WI38 (cell line): Measurements from ENCODE around the gene LRIT2.

ENCODE experiments used
- H3K4me3 ChIP-seq: 2 replicates; pipeline ENCODE4 v1.5.1; 2011; ENCODE audit warnings: low read depth, mild to moderate bottlenecking, control low read depth, low read length
- TF ChIP-seq, protein P1 (sequence below): IDR thresholded peaks from 2 replicates; pipeline ENCODE4 v1.5.1; 2012; ENCODE audit warnings: low read depth, mild to moderate bottlenecking, control low read depth, low read length

LRIT2 gene

DNA sequence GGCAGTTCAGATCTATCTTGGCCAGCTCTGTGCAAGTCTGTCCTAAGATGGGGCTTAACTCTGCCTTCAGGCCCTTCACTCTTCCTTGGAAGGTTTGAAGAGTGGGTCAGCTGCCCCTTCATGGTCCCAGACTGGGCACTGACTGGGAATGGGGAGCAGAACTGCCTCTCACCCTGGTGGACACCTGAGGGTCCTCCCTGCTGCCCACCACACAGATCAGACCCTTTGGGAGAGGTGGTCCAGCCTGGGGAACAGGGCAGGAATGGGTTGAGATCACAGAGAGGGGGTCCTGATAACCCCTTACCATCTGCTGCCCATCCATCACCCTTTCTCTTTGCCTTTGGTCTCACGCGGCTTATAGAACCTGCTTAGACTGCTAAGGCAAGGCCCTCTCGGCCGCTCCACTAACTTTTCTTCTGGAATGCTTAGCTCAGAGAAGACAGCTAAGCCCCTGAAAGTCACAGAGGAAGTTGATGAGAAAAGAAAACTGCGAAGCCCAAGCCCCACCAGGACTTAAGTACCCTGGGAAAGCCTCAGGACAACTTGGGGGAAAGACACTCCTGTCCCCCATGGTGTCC is 31.4 kb downstream of the LRIT2 start:
- no peak overlapping the region for H3K4me3 ChIP-seq
- TF ChIP-seq, protein P1, sequence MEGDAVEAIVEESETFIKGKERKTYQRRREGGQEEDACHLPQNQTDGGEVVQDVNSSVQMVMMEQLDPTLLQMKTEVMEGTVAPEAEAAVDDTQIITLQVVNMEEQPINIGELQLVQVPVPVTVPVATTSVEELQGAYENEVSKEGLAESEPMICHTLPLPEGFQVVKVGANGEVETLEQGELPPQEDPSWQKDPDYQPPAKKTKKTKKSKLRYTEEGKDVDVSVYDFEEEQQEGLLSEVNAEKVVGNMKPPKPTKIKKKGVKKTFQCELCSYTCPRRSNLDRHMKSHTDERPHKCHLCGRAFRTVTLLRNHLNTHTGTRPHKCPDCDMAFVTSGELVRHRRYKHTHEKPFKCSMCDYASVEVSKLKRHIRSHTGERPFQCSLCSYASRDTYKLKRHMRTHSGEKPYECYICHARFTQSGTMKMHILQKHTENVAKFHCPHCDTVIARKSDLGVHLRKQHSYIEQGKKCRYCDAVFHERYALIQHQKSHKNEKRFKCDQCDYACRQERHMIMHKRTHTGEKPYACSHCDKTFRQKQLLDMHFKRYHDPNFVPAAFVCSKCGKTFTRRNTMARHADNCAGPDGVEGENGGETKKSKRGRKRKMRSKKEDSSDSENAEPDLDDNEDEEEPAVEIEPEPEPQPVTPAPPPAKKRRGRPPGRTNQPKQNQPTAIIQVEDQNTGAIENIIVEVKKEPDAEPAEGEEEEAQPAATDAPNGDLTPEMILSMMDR = no peak

DNA sequence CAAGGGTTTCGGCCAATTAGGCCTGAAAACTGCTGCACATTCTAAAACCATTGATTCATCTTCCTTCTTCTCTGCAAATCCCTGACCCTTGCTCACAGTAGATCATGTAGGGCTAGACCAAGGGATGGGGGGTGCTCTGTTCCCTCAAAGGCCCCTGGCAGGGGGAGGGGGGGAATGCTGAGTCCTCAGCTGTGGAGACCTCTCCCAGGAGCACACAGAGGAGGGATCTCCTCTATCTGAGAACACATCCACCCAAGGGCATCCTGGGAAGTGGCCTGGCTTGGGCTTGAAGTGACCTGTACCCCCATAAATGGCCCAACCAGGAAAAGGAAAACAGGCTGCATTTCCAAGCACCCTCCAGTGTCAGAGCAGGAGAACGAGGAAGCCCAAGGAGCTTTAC is 32.0 kb downstream of the LRIT2 start:
- TF ChIP-seq, protein P1 = no peak
- H3K4me3 ChIP-seq = no peak overlapping the region

DNA sequence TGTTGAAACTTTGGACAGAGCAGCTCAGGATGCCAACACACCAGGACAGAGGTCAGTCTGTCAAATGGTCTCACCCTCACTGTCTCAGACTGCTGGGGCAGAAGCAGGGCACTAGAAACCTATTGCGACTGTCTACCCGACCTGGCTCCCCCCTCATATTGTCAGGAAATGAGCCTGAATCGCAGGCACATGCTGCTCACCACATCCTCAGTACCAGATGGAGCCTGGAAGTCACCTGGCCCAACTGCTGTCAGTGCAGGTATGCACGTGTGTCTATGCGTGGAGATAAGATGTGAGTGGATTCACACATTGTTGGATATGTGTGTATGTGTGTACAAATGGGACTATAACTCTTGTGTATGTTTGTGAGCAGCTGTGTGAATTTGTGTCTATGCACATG is 34.2 kb downstream of the LRIT2 start:
- TF ChIP-seq, protein P1 = no peak
- no peak overlapping the region for H3K4me3 ChIP-seq

DNA sequence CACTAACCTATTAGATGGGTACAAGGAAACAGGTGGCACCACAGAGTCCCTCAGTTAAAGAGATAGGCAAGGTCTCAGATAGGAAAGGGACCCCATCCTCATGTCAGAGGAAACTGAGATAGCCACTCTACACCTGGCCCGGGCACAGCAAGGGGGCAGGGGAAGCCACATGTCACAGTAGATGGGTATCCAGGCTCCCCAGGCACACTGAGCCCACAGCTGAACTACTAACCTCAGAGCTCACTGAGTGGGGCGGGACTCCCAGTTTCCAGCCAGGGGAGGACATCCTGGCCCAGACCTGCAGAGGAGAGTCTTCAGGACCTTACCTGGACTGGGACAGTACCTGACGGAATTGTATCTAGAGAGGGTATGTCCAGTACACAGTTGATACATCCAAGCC is 34.7 kb downstream of the LRIT2 start:
- TF ChIP-seq, protein P1 = no peak
- H3K4me3 ChIP-seq = no peak overlapping the region

DNA sequence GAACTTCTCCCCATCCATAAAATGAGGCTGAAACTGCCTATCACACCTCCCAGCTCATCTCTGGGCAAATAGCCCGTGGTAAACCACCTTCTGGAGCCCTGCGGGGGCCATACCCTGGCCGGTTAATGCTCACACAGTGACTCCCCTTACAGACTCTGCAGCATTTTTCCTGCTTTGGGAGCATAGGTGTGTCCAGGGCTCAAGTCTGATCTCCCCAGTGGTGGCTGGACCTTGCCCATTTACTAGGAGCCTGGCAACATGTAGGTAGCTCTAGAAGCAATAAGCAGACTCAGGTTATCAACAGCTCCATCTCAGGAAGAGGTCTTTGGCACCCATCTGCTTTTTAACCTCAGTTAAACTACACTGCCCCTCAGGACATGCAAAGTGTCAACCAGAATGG is 36.5 kb downstream of the LRIT2 start:
- no peak overlapping the region for H3K4me3 ChIP-seq
- TF ChIP-seq, protein P1 = no peak

DNA sequence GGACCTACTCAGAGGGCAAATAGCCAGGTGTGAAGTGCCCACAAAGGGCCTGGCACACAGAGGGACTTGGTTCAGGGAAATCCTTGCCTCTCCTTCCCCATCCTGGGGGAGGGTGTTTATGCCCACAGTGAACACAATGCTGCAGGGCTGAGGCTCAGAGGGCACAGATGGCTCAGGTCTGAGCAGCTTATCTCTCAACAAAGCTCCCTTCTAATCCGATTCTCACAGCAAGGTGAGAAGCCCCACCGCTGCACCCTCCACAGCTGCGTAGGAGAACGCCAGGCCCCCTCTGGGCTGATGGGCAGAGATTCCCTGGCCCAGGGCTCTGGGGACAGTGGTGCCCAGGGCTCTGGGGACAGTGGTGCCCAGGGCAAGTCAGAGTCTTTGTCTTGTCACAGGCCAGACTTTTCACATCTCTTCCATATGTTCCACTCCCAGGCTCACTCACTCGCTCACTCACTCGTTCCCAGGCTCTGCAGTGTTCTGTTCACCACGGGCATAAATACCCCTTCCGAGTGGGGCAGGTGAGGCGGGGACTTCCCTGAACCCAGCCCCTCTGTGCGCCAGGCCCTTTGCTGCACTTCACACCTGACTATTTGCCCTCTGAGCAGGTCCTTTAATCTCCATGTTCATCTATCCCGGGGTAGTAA is 39.7 kb downstream of the LRIT2 start:
- no peak overlapping the region for H3K4me3 ChIP-seq
- TF ChIP-seq, protein P1 = no peak

DNA sequence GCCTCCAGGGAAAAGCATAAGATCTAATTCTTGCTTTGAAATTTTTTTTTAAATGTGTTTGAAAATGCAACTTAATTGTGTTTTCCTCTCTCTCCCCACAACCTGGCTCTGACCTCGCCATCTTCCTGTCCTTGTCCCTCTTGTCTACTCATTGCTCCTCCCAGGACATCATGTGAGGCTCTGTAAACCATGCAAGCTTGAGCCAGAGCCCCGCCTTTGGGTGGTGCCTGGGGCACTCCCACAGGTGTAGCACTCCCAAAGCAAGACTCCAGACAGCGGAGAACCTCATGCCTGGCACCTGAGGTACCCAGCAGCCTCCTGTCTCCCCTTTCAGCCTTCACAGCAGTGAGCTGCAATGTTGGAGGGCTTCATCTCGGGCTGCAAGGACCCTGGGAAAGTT is 40.8 kb downstream of the LRIT2 start:
- TF ChIP-seq, protein P1 = no peak
- no peak overlapping the region for H3K4me3 ChIP-seq
